Islet precursor cell (in vitro differentiated cells): ENCODE data around the gene PIK3CD.
A peak's percentile ranks its signal among the peaks of the same experiment; 100 is the strongest.
"Not testable (repeated sequence)": the region's sequence is repeated elsewhere in the genome, so short reads cannot be mapped to it uniquely, and the experiment has no call there.

ENCODE experiments used
- DNase-seq: peaks from one replicate; pipeline ENCODE4 v3.0.0-alpha.2; 2018

Gene PIK3CD

DNA sequence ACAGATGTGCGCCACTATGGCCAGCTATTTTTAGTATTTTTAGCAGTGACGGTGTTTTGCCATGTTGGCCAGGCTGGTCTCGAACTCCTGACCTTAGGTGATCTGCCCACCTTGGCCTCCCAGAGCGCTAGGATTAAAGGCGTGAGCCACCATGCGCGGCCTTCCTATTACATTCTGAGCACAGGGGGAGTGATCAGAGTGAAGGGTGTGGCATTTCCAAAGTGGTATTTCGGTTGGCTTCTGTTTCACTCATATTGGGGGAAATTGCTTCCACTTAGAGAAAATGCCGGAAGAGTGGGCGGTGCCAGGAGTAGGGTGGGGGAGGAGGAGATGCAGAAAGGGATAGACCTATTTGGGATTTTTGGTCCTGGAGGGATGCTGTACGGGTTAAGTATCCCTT, 4.3 kb downstream of the PIK3CD start:
- DNase-seq, result no peak

DNA sequence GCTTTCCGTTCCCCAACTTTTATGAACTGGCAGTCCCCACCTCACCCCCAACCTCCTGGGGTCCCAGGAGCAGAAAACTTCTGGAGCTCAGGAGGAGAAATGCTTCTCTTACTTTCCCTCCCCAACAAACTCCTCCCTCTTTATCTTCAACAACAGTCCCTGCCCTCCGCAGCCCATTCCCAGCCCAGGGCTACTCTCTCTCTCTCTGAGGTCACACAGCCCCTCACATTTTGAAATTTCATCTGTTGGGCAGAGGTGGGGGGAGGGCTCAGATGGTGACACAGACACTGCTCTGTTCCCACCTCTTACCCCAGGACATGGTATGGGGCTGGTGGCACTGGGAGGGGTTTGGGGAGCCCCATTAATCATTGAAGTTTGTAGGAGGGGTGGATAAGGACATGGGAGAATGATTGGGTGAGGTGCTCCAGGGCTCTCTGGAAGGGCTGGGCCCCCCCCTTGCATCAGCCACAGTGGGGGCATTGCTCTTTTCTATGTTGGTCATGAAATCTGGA, 6.0 kb downstream of the PIK3CD start:
- no peak for DNase-seq

DNA sequence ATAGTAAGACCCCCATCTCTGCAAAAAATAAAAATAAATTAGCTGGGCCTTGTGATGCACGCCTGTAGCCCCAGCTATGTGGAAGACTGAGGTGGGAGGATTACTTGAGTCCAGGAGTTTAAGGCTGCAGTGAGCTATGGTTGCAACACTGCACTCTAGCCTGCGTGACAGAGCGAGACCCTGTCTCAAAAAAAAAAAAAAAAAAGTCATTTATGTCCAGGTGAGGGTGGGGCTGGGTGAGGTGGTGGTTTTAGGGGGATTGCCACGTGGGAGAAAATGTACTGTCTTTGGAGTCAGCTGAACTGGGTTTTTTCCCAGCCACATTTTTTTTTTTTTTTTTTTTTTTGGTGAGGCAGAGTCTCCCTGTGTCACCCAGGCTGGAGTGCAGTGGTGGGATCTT, 6.7 kb downstream of the PIK3CD start:
- DNase-seq, result no peak

- no peak for DNase-seq
Observed at GRCh38 chr1:9659328-9659727, 7.8 kb downstream of the PIK3CD start.

GRCh38 chr1:9663257-9663656, 11.7 kb downstream of the PIK3CD start:
- no peak for DNase-seq

DNA sequence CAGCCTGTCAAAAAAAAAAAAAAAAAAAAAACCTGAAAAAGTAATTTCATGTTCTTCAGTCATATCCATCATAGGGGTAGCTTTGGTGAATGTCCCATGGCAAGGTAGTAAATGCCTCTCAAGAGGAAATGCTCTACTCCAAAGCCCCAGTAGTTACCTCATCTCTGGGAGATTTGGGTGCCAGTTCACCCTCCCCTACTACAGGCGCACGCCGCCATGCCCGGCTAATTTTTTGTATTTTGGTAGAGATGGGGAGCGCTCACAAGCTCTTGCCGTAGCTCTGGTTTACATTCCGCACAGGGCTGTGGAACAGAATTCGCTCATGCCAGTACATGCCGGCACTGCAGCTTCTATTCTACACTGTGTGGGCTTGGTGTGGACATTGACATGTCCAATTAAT, 13.7 kb downstream of the PIK3CD start:
- DNase-seq, result no peak

DNA sequence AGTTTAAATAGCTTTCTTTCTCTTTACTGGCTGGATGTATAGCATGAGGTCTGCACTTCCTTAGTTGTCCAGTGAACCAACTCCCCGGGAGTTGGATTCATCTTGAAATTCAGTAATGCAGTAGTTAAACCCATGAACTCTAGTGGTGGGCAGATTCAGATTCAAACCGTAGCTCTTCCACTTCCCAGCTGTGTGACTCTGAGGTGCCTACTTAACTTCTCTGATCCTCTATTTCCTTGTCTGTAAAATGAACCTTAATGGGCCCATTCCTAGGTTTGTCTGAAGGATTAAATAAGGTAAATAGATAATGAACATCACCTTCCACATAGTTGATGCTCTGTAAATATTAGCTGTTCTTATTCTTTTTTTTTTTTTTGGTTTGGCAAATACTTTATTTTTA, 16.5 kb downstream of the PIK3CD start:
- no peak for DNase-seq

DNA sequence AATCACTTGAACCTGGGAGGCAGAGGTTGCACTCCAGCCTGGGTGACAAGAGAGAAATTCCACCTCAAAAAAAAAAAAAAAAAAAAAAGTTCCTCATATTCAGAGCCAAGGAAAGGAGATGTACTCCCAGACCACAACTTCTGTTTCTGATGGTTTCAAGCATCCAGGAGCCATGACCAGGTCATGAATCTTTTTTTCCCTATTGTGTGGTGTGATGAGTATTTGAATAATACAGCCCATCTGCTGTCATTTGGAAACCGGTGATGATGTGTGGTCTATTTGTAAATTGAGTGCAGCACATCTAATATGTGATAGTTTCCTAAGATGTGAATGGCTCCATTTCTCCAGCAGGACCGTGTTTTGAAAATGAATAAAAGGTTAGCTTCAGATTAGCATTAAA, 18.6 kb downstream of the PIK3CD start:
- DNase-seq, result no peak

- no peak for DNase-seq
Observed at GRCh38 chr1:9671377-9672140, 20.0 kb downstream of the PIK3CD start.

DNA sequence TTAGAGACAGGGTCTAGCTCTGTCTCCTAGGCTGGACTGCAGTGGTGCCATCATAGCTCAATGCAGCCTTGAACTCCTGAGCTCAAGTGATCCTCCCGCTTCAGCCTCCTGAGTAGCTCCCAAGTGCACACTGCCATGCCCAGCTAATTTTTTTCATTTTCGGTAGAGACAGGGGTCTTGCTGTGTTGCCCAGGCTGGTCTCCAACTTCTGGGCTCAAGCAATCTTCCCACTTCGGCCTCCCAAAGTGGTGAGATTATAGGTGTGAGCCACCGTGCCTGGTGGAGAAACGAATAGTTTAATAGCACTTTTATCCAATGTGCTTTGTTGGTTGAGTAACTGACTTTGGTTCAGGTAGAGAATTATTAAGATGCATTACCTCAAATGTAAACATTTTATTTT, 20.9 kb downstream of the PIK3CD start:
- DNase-seq, result no peak

- DNase-seq, result no peak
Observed at GRCh38 chr1:9675393-9675792, 23.9 kb downstream of the PIK3CD start.

- not testable (repeated sequence) for DNase-seq
Observed at GRCh38 chr1:9676128-9676527, 24.6 kb downstream of the PIK3CD start.

DNA sequence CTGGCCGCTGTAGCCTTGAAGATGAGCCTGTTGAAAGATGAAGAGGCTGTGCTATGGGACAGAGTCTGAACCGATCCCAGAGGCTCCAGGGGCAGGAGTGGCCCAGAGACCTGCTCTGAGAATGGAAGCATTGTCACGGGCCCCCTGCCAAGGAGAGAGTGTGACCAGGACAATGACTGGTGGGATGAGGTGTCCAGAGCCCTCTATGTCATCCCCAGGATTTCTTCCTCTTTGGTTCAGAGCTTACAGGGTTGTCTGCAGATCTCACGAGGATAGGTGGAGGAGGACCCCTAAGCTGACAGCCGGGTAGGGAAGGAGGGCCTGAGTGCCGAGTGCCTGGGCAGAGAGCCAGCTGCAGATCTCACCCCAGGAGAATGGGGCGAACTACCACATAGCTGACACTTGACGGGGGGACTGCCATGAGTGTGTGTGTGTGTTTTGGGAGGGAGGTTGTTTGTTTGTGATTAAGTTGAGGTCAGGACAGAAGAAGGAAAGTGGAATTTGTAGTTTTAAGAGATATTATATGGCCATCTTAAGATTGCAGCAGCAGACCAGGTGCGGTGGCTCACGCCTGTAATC, 25.4 kb downstream of the PIK3CD start:
- no peak for DNase-seq

DNA sequence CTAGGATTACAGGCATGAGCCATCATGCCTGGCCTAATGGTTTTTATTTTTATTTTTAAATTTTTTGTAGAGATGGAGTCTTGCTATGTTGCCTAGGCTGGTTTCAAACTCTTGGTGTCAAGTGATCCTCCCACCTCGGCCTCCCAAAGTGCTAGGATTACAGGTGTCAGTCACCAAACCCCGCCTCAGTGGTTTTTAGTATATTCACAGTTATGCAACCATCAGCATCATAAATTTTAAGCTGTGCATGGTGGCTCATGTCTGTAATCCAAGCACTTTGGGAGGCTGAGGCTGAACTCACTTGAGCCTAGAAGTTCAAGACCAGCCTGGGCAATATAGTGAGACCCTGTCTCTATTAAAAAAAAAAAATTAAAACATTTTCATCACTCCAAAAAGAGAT, 28.6 kb downstream of the PIK3CD start:
- no peak for DNase-seq

DNA sequence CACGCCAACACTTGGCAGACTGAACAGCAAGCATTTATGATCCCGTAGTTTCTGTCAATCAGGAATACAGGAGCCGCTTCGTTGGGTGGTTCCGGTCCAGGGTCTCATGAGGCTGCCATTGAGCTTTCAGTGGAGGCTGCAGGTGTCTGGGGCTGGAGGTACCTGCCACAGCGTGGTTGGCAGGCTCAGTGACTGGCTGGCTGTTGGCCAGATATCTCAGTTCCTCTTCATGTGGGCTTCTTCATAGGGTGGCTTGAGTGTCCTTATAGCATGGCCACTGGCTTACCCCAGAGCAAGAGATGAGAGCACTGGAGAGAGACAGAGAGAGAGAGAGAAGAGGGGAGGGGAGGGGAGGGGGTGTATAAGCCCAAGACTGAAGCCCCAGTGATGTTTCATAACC, 29.3 kb downstream of the PIK3CD start:
- DNase-seq, result no peak

DNA sequence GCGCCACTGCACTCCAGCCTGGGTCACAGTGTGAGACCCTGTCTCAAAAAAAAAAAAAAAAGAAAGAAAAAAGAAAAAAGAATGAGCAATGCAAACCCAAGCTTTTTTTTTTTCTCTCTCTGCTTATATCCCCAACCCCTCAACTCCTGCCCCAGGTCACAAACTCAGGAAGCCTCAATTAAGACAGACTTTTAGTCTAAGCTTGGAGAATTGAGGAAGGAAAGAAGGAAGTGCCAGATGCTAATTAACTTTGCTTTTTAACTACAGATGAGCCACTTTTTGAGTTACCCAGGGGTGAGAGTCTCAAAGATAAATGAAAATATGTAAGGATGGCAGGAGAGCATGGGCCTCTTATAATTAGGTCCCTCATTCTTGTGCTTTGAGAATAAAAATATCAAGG, 33.3 kb downstream of the PIK3CD start:
- no peak for DNase-seq

DNA sequence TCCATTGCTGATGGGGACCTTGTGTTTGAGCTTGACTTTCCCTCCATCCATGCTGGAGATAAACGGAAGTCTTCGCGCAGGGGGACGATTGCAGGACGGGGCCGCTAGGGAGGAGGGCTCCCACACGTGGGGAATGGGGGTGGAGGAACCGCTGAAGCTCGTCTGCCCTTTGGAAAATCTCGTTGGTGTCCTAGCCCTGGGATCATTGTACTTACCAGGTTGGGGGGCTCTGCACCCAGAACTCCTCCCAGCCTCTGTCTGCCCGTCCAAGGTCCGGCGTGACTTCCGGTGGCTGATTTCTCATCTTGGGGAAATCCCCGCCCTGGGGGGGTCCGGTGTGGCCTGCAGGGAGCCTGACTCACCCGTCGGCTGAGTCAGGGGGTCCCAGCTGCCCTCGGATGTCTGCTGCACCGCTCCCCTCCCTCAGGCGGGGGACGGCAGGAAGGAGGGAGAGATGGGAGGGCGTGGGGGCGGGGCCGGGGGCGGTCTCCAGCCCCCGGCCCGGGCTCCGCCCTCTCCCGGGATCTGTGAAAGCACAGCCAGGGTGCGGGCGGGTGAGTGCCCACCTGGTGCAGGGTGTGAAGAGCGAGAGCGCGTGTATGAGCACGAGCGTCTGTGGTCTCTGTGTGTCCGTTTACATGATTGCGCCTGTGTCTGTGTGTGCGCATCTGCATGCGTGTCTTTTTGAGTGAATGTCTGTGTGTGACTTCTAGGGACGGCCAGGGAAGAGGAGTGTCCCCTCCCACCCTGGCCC, 35.8 kb downstream of the PIK3CD start:
- peak; percentile 94 for DNase-seq

GRCh38 chr1:9687874-9688582, 36.5 kb downstream of the PIK3CD start:
- DNase-seq, result peak; percentile 73

- DNase-seq, result no peak
Observed at GRCh38 chr1:9688599-9688998, 37.1 kb downstream of the PIK3CD start.

DNA sequence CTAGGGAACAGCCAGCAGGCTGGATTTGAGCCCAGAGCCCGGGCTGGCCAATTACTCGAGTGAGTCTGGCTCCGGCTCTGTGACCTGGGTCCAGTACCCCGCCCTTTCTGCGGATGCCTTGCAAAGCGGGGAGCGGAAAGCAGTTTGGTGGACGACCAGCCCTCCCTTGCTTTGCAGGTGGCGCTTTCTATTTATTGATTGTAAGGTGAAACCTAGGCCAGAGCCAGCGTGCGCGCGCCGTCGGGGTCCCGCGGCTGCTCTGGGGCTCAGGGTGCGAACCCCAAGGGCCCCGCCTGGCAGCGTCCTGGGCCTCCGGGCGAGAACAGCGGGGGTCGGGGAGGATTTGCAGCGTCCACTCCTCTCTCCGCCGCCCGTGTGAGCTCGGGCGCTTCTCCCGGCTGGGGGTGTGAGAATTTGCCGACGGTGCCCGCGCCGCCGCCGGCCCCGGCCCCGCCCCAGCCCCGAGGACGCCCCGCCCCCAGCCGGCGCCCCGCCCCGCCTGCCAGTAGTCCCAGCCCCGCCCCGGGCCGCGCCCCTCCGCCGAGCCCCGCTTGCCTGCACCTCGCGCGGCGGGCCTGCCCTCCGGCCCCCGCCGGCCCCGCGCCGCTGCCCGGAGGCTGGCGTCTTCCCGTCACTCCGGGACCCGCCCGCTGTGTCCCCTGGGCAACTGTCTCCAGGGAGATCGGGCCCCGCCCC, 37.6 kb downstream of the PIK3CD start:
- DNase-seq, result peak; percentile 92

DNA sequence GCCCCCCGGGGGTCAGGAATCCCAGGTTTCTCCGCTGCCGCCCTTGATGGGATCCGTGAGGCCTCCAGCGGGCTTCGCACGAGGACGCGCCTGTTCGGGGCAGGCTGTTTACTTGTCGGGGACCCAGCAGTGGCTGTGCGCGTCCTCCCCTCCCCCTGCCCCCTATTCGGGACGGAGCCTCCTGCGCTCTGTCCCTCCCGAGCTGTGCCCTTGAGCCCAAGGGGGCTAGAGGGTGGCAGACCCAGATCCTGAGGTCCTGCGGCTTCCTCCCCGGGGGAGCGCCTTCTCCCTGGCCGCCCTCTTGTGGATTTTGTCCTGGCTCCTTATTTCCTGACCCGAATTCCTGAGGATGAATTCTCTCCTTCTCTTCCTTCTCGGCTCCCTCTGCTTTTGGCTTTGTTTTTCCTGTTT, 38.4 kb downstream of the PIK3CD start:
- DNase-seq, result peak; percentile 70

GRCh38 chr1:9690440-9691107, 39.0 kb downstream of the PIK3CD start:
- no peak for DNase-seq
